ENCODE results near the gene ARMH2. TPM values are rescaled to one million over a fixed set of nuclear protein-coding genes. Genes with fewer than 3 reads are reported as not detected.

Gene ARMH2
- total RNA-seq, 1 experiment from 2014 or later = not detected

- Histone ChIP-seq H3K79me2 (ENCODE audit: insufficient read depth, low read length) (no peaks in the 10 kb centered on the region), H3K9me3 (ENCODE audit: control insufficient read depth in 1 of 2, insufficient read depth in 1 of 2, low read depth in 1 of 2, low read length in 2 of 2) (no peaks in the 10 kb centered on the region), H4K20me1 (ENCODE audit: insufficient read depth) (no peaks in the 10 kb centered on the region), H3K9ac (ENCODE audit: low read length) (no peak overlapping the region), H3K9me2 (ENCODE audit: insufficient read depth) (no peaks in the 10 kb centered on the region), H3K4me3 (replicated peaks in 1 of 2; ENCODE audit: low read depth in 1 of 2, low read length in 2 of 2) (no peak overlapping the region), H3K27ac (ENCODE audit: low read depth, low read length) (no peak overlapping the region), H3K27me3 (ENCODE audit: insufficient read depth, low read length) (no peaks in the 10 kb centered on the region), H3K36me3 (ENCODE audit: control insufficient read depth in 1 of 2, insufficient read depth in 2 of 2, low read length in 2 of 2) (no peaks in the 10 kb centered on the region), H2AFZ (ENCODE audit: low read depth, low read length, poor library complexity, severe bottlenecking) (no peak overlapping the region), H3K4me1 (ENCODE audit: control insufficient read depth in 1 of 2, insufficient read depth in 2 of 2, low read length in 2 of 2) (no peaks in the 10 kb centered on the region), H3K4me2 (ENCODE audit: low read length) (no peak overlapping the region)
- CTCF ChIA-PET = no interaction called here
- POLR2A ChIA-PET = no interaction called here
- TF ChIP-seq ELF1 (IDR thresholded peaks at IDR 0.05; ENCODE audit: borderline replicate concordance, low read depth) (no peak), JUND (IDR thresholded peaks at IDR 0.05) (no peak), TCF7L2 (IDR thresholded peaks at IDR 0.05; ENCODE audit: borderline replicate concordance, extremely low read depth, insufficient read depth, insufficient read length) (no peak), SRF (IDR thresholded peaks at IDR 0.05; ENCODE audit: low read depth) (no peak), FOSL1 (IDR thresholded peaks at IDR 0.05; ENCODE audit: low read depth) (no peak), CEBPB (IDR thresholded peaks at IDR 0.05; ENCODE audit: low read depth) (no peak), EZH2 (IDR thresholded peaks at IDR 0.05) (no peak), ZBTB33 (IDR thresholded peaks at IDR 0.05; ENCODE audit: extremely low read depth, insufficient replicate concordance, low read length) (no peak), RAD21 (IDR thresholded peaks at IDR 0.05; ENCODE audit: low read depth) (no peak), ZFX (IDR thresholded peaks at IDR 0.05) (no peak), CBX3 (IDR thresholded peaks at IDR 0.05; ENCODE audit: low read depth) (no peak), CTCF (IDR thresholded peaks at IDR 0.05 in 2 of 3, conservative IDR thresholded peaks at IDR 0.05 in 1 of 3; ENCODE audit: borderline replicate concordance in 1 of 3, insufficient read depth in 1 of 3, low read depth in 2 of 3, low read length in 2 of 3) (no peak), MAX (IDR thresholded peaks at IDR 0.05) (no peak)
- no TSS peak for BruUV-seq (replicated peaks)
- no peak for ATAC-seq
- intact Hi-C loops (cut with micrococcal nuclease) = no loop called here
- RAD21 ChIA-PET (ENCODE audit: low non-redundant PET in 1 of 2, low total read pairs in 2 of 2, uncharacterized antibody in 2 of 2, unreplicated experiment in 2 of 2) = no interaction called here
- DNase-seq (ENCODE audit: low read depth, low spot score) = no peak
Measured at GRCh38 chr6:24829657-24830056, 30.9 kb upstream of the ARMH2 start.

Measured in HCT116 (cell line).